ENCODE results near the gene TUBB6.

TUBB6 gene

DNA sequence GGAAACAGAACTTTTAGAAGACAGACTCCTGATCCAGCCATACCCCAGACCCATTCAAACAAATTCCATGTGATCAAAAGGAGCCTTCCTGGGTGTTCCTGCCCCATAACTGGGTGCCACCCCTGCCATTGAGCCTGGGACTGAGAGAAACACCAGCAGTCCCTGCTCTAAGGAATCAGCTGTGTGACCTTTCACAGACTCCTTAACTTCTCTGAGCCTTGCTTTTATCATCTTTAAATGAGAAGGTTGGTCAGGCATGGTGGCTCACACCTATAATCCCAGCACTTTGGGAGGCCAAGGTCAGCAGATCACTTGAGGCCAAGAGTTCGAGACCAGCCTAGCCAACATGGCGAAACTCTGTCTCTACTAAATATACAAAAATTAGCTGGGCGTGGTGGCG is 33.2 kb upstream of the TUBB6 start:
- no peak overlapping the region for H3K4me3 ChIP-seq (ENCODE audit: low read depth, low read length)
- no peak for DNase-seq
- TF ChIP-seq, protein P1, sequence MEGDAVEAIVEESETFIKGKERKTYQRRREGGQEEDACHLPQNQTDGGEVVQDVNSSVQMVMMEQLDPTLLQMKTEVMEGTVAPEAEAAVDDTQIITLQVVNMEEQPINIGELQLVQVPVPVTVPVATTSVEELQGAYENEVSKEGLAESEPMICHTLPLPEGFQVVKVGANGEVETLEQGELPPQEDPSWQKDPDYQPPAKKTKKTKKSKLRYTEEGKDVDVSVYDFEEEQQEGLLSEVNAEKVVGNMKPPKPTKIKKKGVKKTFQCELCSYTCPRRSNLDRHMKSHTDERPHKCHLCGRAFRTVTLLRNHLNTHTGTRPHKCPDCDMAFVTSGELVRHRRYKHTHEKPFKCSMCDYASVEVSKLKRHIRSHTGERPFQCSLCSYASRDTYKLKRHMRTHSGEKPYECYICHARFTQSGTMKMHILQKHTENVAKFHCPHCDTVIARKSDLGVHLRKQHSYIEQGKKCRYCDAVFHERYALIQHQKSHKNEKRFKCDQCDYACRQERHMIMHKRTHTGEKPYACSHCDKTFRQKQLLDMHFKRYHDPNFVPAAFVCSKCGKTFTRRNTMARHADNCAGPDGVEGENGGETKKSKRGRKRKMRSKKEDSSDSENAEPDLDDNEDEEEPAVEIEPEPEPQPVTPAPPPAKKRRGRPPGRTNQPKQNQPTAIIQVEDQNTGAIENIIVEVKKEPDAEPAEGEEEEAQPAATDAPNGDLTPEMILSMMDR (IDR thresholded peaks at IDR 0.05; ENCODE audit: low read depth, low read length), result no peak
- no peaks in the 10 kb centered on the region for H3K27me3 ChIP-seq (ENCODE audit: insufficient read depth, low read depth, severe bottlenecking)
- H3K36me3 ChIP-seq, result no peaks in the 10 kb centered on the region
- no peak overlapping the region for H3K27ac ChIP-seq
- H3K9me3 ChIP-seq (ENCODE audit: severe bottlenecking), result no peaks in the 10 kb centered on the region

DNA sequence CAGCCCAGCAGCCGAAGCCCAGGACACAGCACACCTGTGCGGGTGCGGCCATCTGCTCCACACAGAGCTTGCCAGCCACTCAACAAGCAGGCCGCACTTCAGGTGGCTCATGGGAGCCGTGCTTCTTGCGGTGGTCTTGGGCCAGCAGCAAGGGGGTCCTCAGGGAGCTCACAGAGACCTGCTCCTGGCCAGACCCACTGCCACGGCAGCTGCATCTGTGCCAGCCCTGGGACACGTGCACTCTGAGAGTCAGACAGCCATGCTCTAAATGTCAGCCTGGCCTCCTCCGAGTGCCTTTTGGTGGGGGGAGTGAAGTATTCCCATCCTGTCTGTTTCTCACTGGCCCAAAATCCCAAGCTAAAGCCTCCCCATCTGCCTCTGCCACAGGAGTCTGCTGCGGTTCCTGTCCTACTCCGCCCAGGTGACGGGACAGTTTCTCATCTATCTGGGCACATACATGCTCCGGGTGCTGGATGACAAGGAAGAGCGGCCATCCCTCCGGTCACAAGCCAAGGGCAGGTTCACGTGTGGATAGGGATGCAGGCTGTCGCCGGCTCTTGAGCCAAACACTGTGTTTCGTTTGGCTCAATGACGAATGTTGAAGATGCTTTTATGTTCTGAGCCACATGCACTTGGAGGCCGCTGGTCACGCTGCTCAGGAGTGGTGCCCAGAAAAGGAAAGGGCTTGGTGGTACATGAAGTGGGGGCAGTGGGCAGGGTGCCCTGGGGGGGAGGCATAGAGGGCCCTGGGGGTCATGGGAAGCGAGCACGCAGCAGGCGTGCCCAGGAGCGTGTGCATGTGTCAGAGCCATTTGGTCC is 31.1 kb upstream of the TUBB6 start:
- Histone ChIP-seq H3K27ac (no peak overlapping the region), H3K27me3 (ENCODE audit: insufficient read depth, low read depth, severe bottlenecking) (no peaks in the 10 kb centered on the region), H3K36me3 (no peaks in the 10 kb centered on the region), H3K9me3 (ENCODE audit: severe bottlenecking) (no peaks in the 10 kb centered on the region), H3K4me3 (ENCODE audit: low read depth, low read length) (no peak overlapping the region)
- TF ChIP-seq, protein P1 (IDR thresholded peaks at IDR 0.05; ENCODE audit: low read depth, low read length), result no peak
- no peak for DNase-seq

DNA sequence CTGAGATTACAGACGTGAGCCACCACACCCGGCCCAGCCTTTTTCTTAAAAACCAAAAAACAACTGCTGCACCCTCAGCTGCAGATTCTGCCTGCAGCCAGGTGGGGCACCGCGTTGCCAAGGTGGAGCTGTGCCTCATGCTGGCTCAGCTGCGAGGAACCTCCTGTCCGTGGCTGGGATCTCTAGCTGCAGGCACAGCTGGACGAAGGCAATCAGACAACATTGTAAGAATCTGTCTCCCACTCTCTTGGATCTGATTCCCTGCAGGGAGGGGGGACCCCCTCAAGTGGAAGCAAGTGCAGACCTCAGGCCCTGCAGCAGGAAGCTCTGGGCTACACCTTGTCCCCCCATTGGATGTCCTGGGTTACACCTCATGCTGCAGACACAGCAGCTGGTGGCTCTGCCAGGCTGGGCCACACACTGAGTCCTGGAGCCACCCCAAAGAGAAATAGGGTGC is 29.8 kb upstream of the TUBB6 start:
- H3K4me3 ChIP-seq (ENCODE audit: low read depth, low read length), result no peak overlapping the region
- no peak overlapping the region for H3K27ac ChIP-seq
- no peaks in the 10 kb centered on the region for H3K36me3 ChIP-seq
- TF ChIP-seq, protein P1 (IDR thresholded peaks at IDR 0.05; ENCODE audit: low read depth, low read length), result peak; percentile 38
- no peaks in the 10 kb centered on the region for H3K27me3 ChIP-seq (ENCODE audit: insufficient read depth, low read depth, severe bottlenecking)
- no peaks in the 10 kb centered on the region for H3K9me3 ChIP-seq (ENCODE audit: severe bottlenecking)
- DNase-seq, result peak; percentile 25

DNA sequence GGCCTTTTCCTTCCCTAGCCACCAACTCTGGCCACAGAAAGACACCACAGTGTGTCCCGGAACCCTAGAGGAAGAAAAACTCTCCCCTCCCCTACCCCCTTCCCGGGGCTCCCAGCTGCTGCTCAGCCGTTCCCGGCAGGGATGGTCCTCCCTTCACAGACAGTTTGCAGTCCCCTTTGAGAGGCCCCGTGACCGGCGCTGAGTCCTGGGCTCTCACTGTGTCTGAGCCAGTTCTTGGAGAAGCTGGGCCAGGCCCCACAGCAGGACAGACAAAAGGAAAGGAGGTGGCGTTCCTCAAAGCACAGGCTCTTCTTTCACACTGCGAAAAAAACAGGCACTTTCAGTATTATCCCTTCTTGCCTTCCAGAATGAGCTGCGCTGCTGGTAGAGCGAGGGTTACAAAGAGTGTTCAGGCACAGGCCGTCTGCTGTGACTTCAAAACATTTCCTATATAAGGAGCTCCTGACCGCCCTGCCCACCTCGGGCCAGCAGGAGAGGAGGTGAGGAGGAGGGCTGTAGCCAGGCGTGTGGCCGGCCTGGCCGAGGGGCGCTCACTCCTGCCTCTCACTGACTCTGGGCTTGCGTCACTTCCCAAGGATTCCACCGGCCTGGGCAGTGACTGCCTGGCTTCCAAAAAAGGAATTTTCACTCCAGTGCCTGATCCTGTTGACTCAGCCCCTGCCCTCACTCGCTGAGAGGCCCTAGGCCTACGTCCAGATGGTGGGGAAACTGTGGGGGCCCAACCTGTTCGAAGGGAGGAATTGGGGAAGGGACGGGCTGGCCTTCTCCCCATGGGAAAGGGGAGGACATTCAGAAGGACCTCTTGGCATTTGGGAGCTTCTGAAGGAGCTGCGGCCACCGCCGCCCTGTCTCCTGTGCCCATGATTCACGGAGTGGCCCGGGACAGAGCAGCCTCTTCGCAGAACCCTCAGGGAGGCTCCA is 29.0 kb upstream of the TUBB6 start:
- TF ChIP-seq, protein P1 (IDR thresholded peaks at IDR 0.05; ENCODE audit: low read depth, low read length), result no peak
- Histone ChIP-seq H3K36me3 (no peaks in the 10 kb centered on the region), H3K9me3 (ENCODE audit: severe bottlenecking) (no peaks in the 10 kb centered on the region), H3K4me3 (ENCODE audit: low read depth, low read length) (no peak overlapping the region), H3K27me3 (ENCODE audit: insufficient read depth, low read depth, severe bottlenecking) (no peaks in the 10 kb centered on the region), H3K27ac (no peak overlapping the region)
- DNase-seq, result no peak

DNA sequence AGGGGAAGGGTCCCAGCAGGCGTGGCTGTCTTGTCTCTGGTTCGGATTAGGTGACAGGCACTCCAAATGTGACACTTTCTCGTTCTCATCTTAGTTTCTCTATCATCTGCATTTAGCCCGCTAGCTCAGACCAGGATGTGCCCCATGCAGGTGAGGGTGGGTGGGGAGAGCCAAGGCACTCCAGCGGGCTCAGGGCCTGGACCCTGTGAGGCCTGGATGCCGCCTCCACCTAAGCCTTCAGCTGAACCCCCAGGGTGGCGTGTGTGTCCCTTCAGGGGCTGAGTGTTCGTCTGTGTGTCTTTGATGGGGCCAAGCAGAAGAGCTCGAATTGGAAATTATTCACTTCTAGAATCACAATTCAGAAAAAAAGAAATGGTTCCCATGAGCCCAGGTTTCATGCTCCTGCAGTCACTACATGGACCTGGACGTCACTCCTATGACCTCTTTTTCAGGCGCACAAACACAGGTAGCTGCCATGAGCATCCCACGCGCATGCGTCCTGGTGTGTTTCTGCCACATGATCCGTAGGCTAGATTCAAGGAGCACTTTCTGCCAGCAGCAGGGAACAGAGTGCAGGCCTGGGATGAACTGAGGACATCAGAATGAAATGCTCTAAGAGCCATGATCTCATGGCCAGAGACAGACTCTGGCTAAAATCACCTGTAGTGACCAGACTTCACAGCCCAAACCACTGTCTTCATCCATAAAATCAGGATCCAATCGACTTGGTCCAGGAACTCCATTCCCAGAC is 28.1 kb upstream of the TUBB6 start:
- Histone ChIP-seq H3K9me3 (ENCODE audit: severe bottlenecking) (no peaks in the 10 kb centered on the region), H3K27me3 (ENCODE audit: insufficient read depth, low read depth, severe bottlenecking) (no peaks in the 10 kb centered on the region), H3K27ac (no peak overlapping the region), H3K4me3 (ENCODE audit: low read depth, low read length) (no peak overlapping the region), H3K36me3 (no peaks in the 10 kb centered on the region)
- DNase-seq, result no peak
- TF ChIP-seq, protein P1 (IDR thresholded peaks at IDR 0.05; ENCODE audit: low read depth, low read length), result no peak

All from WERI-Rb-1 (cell line).